Adrenal gland (tissue), 12 donors: ENCODE measurements around the gene FAM228B. TPM values are rescaled to one million over a fixed set of nuclear protein-coding genes. Genes with fewer than 3 reads are reported as not detected.

Experiments used
- DNase-seq, 7 donors: peaks; one replicate each; pipeline ENCODE4 v3.0.0-alpha.2; 2019 to 2020
- H3K27ac ChIP-seq, 5 donors: fragments of 200-600 bp; sonication (generic) in 4 of 5; 1 replicate in 3 of 5; 2 replicates in 2 of 5; pipeline versions ENCODE4 v1.5.1 to v1.8.0; 2016 to 2020; ENCODE audit warnings: mild to moderate bottlenecking in 1 of 5
- H3K27me3 ChIP-seq: fragments of 200-600 bp; 2 replicates; pipeline ENCODE4 v1.8.0; 2021
- H3K36me3 ChIP-seq, 2 donors: fragments of 200-600 bp; replicated peaks in 1 of 2; 1 replicate in 1 of 2; 2 replicates in 1 of 2; pipeline versions ENCODE4 v1.5.1 to v1.8.0; 2018 to 2022
- H3K4me1 ChIP-seq, 2 donors: fragments of 200-600 bp; replicated peaks in 1 of 2; 1 replicate in 1 of 2; 2 replicates in 1 of 2; pipeline versions ENCODE4 v1.5.1 to v1.8.0; 2018 to 2021
- H3K4me3 ChIP-seq, 4 donors: fragments of 200-600 bp; sonication (generic) in 3 of 4; one replicate each; pipeline ENCODE4 v1.5.1; 2016 to 2018
- H3K9me3 ChIP-seq, 3 donors: fragments of 200-600 bp; sonication (generic) in 1 of 3; replicated peaks in 1 of 3; 1 replicate in 2 of 3; 2 replicates in 1 of 3; pipeline versions ENCODE4 v1.5.1 to v1.8.0; 2016 to 2021
- CTCF ChIP-seq, 6 experiments: fragments of 450-650 bp in 4 of 6; fragments of 200-600 bp in 2 of 6; sonication (generic) in 1 of 6; IDR thresholded peaks; 1 replicate in 5 of 6; 2 replicates in 1 of 6; pipeline versions ENCODE4 v1.5.1 to v1.8.0; 2016 to 2021; ENCODE audit warnings: antibody characterized with exemption in 6 of 6, mild to moderate bottlenecking in 2 of 6, moderate library complexity in 1 of 6
- POLR2A ChIP-seq, 2 donors: fragments of 450-650 bp; IDR thresholded peaks; one replicate each; pipeline ENCODE4 v1.6.1; 2017; ENCODE audit warnings: antibody characterized with exemption in 2 of 2, mild to moderate bottlenecking in 2 of 2, moderate library complexity in 1 of 2
- WGBS, 4 donors: extraction: QIAGEN DNeasy Blood & Tissue Kit in 2 of 4; methylation state at CpG; one replicate each; pipeline versions ENCODE4 v1.1.5 to v1.1.7; 2013 to 2017; 5-methylcytosine and 5-hydroxymethylcytosine counted together
- intact Hi-C, 2 donors: fragments of 100-400 bp; cut with DNase I; formaldehyde crosslinking; loops; one replicate each; pipeline versions ENCODE4 v1.14.1 to v1.15.0; 2022 to 2023
- polyA plus RNA-seq, 3 donors: library from polyadenylated mRNA; stranded (reverse); fragments of 200-250 nt in 2 of 3; fragments of 350-450 nt in 1 of 3; fragmentation: Illumina TruSeq in 1 of 3; extraction: RNeasy Lipid Tissue Mini Kit (QIAGEN cat#74804) in 1 of 3; gene quantifications; one replicate each; pipeline ENCODE4 v1.2.3, GENCODE V29; 2013 to 2014
- total RNA-seq, 9 donors: library from RNA; depleted of rRNA in 4 of 9; stranded (reverse); fragments of >200 nt in 4 of 9; fragments of 120-200 nt in 1 of 9; fragmentation: NEBNext Ultra II Directional in 1 of 9; extraction: Animal tissue kit (Norgen Biotek cat#: 25700) in 1 of 9; gene quantifications; one replicate each; pipeline versions ENCODE4 v1.1.0 to v1.2.4, GENCODE V29; 2013 to 2023
- donor health status: healthy with polysubstance abuse.
- donor health status: Bipolar disorder and iron deficiency.
- donor health status: DM: yes; HTN: yes; CAD: no.
- donor health status: DM: no; HTN: no; CAD: no.
- donor health status: DM: no; HTN: no; CAD: no.
- donor health status: DM: yes; HTN: yes; CAD: no.

FAM228B gene
- total and polyA plus RNA-seq, 12 donors, result 1.9 to 141 (median 29.2) TPM

GRCh38 chr2:24075915-24076848, 47.1 kb upstream of the FAM228B start, which contains the start of gene SF3B6:
Gene SF3B6, minus strand, starts transcription at chr2:24076326. Its CDS starts 97 bp downstream, at chr2:24076229.
- Histone ChIP-seq H3K27ac (peak within 1 kb of the TSS; percentile 68 to 96 (median 84)), H3K27me3 (no peaks in the 10 kb centered on the region), H3K9me3 (no peaks in the 10 kb centered on the region), H3K36me3 (peaks cover 0 to 23% of the 10 kb centered on the region in 2 donors), H3K4me1 (peaks cover 14 to 20% of the 10 kb centered on the region in 2 donors), H3K4me3 (peak within 1 kb of the TSS; percentile 28 to 90 (median 58))
- intact Hi-C loops, result loop anchor here (5.0 to 10.0 kb wide), 2 partner anchors 149 to 151 kb away; partner anchors contain the start of gene ATAD2B (in 2 of the 2)
- 0 to 1% (median 0%) methylated on average over 31 to 64 of the region's 64 CpGs for WGBS, 4 donors
- DNase-seq, result peak; percentile 98 to 100 (median 99)
- no peak for TF ChIP-seq CTCF (IDR thresholded peaks at IDR 0.05)
- TF ChIP-seq POLR2A (IDR thresholded peaks at IDR 0.05), result peak; percentile 12 to 76

GRCh38 chr2:24076849-24077534, 46.3 kb upstream of the FAM228B start:
- H3K36me3 ChIP-seq, result peaks cover 0 to 27% of the 10 kb centered on the region in 2 donors
- TF ChIP-seq CTCF (IDR thresholded peaks at IDR 0.05), result no peak
- peak in 1 of 2 donors; percentile 3 for TF ChIP-seq POLR2A (IDR thresholded peaks at IDR 0.05)
- intact Hi-C loops, result loop anchor here (5.0 to 10.0 kb wide), 2 partner anchors 150 to 152 kb away; partner anchors contain the start of gene ATAD2B (in 2 of the 2)

GRCh38 chr2:24077535-24077877, 45.8 kb upstream of the FAM228B start:
- TF ChIP-seq CTCF (IDR thresholded peaks at IDR 0.05) (no peak), POLR2A (IDR thresholded peaks at IDR 0.05) (no peak)
- no peak for DNase-seq
- H3K9me3 ChIP-seq, result no peaks in the 10 kb centered on the region
- H3K27ac ChIP-seq, result peak overlapping the region; percentile 68 to 96 (median 84)
- peak overlapping the region in 3 of 4 donors; percentile 42 to 90 (median 66) for H3K4me3 ChIP-seq
- peaks cover 0 to 28% of the 10 kb centered on the region in 2 donors for H3K36me3 ChIP-seq
- 5 to 13% (median 8%) methylated on average over 8 to 9 of the region's 9 CpGs for WGBS, 4 donors
- no peaks in the 10 kb centered on the region for H3K27me3 ChIP-seq
- intact Hi-C loops, result loop anchor here (5.0 to 10.0 kb wide), 2 partner anchors 150 to 153 kb away; partner anchors contain the start of gene ATAD2B (in 2 of the 2)
- peaks cover 14 to 20% of the 10 kb centered on the region in 2 donors for H3K4me1 ChIP-seq

More at GRCh38 chr2:24076849-24077534, 46.3 kb upstream of the FAM228B start:
- 1 to 3% (median 2%) methylated on average over 26 to 41 of the region's 41 CpGs for WGBS, 4 donors
- Histone ChIP-seq H3K4me1 (peaks cover 14 to 20% of the 10 kb centered on the region in 2 donors), H3K9me3 (no peaks in the 10 kb centered on the region), H3K27me3 (no peaks in the 10 kb centered on the region), H3K27ac (peak overlapping the region; percentile 68 to 96 (median 84)), H3K4me3 (peak overlapping the region; percentile 28 to 90 (median 54))
- peak in 3 of 7 donors; percentile 31 to 47 (median 45) for DNase-seq
